WTC11 (cell line): Measurements from ENCODE around the gene HARS2. TPM values are rescaled to one million over a fixed set of nuclear protein-coding genes. Genes with fewer than 3 reads are reported as not detected.
"Not testable (repeated sequence)": the region's sequence is repeated elsewhere in the genome, so short reads cannot be mapped to it uniquely, and the experiment has no call there.

Experiments
- ATAC-seq: fragments of 200-7000 bp; cut with Tn5 transposase; 2 replicates; pipeline ENCODE4 v1.10.0; 2021; ENCODE audit warnings: mild to moderate bottlenecking, moderate library complexity
- CTCF ChIA-PET: fragments of 300-600 bp; sonication (Branson Sonifier 250); formaldehyde crosslinking; loops from one replicate; lab custom pipeline; 2021; ENCODE audit warnings: antibody characterized with exemption; lab: Charles Lee
- POLR2A ChIA-PET: fragments of 350-600 bp; sonication (Branson Sonifier 250); formaldehyde crosslinking; loops from one replicate; lab custom pipeline; 2021; ENCODE audit warnings: antibody characterized with exemption; lab: Charles Lee
- DNase-seq: peaks from one replicate; pipeline ENCODE4 v3.0.0; 2021; ENCODE audit warnings: low spot score
- H3K27ac Mint-ChIP-seq: 2 replicates; pipeline ENCODE4 v1.8.0; 2021; ENCODE audit warnings: mixed read lengths
- H3K27me3 Mint-ChIP-seq: 2 replicates; pipeline ENCODE4 v1.8.0; 2021; ENCODE audit warnings: low read depth, mild to moderate bottlenecking, moderate library complexity, mixed read lengths
- H3K36me3 Mint-ChIP-seq: 2 replicates; pipeline ENCODE4 v1.8.0; 2021; ENCODE audit warnings: mixed read lengths
- H3K4me1 Mint-ChIP-seq: 2 replicates; pipeline ENCODE4 v1.8.0; 2022; ENCODE audit warnings: mixed read lengths
- H3K4me3 Mint-ChIP-seq: 2 replicates; pipeline ENCODE4 v1.8.0; 2021; ENCODE audit warnings: mild to moderate bottlenecking, moderate library complexity, mixed read lengths
- H3K9me3 Mint-ChIP-seq: 2 replicates; pipeline ENCODE4 v1.8.0; 2021; ENCODE audit warnings: mixed read lengths
- FOXP1 ChIP-seq: sonication (generic); formaldehyde crosslinking; IDR thresholded peaks from 2 replicates; pipeline ENCODE4 v1.8.0; 2022; ENCODE audit warnings: missing genetic modification reagents, mild to moderate bottlenecking, moderate library complexity, borderline replicate concordance
- GABPB1 ChIP-seq: sonication (generic); formaldehyde crosslinking; IDR thresholded peaks from 2 replicates; pipeline ENCODE4 v1.8.1; 2023; ENCODE audit warnings: mild to moderate bottlenecking, missing genetic modification reagents
- NFYB ChIP-seq: sonication (generic); formaldehyde crosslinking; conservative IDR thresholded peaks from 2 replicates; pipeline ENCODE4 v1.8.0; 2022; ENCODE audit warnings: low read depth, missing genetic modification reagents
- SP1 ChIP-seq: sonication (generic); formaldehyde crosslinking; conservative IDR thresholded peaks from 2 replicates; pipeline ENCODE4 v1.8.1; 2022; ENCODE audit warnings: missing genetic modification reagents
- TCF7 ChIP-seq: sonication (generic); formaldehyde crosslinking; IDR thresholded peaks from 2 replicates; pipeline ENCODE4 v1.8.0; 2022; ENCODE audit warnings: mild to moderate bottlenecking, low read depth, missing genetic modification reagents, moderate library complexity
- TEAD4 ChIP-seq: sonication (generic); formaldehyde crosslinking; IDR thresholded peaks from 2 replicates; pipeline ENCODE4 v1.8.0; 2022; ENCODE audit warnings: mild to moderate bottlenecking, missing genetic modification reagents
- ZNF121 ChIP-seq: sonication (generic); formaldehyde crosslinking; IDR thresholded peaks from 2 replicates; pipeline ENCODE4 v1.8.0; 2023; ENCODE audit warnings: missing genetic modification reagents
- ZNF416 ChIP-seq: fragments of 250-450 bp; sonication (Bioruptor Pico); IDR thresholded peaks from 2 replicates; pipeline ENCODE4 v1.9.0; 2021; ENCODE audit warnings: mild to moderate bottlenecking, inconsistent platforms
- total RNA-seq: library from RNA; stranded (reverse); gene quantifications from 3 replicates; pipeline ENCODE4 v1.2.3, GENCODE V29; 2021
- TF ChIP-seq, protein P1 (sequence below): sonication (generic); formaldehyde crosslinking; IDR thresholded peaks from 2 replicates; pipeline ENCODE4 v1.8.1; 2022; ENCODE audit warnings: mild to moderate bottlenecking, moderate library complexity, missing genetic modification reagents
- TF ChIP-seq, protein P2 (sequence below): sonication (generic); formaldehyde crosslinking; IDR thresholded peaks from 2 replicates; pipeline ENCODE4 v1.8.1; 2023; ENCODE audit warnings: mild to moderate bottlenecking, missing genetic modification reagents
- TF ChIP-seq, protein P3 (sequence below): sonication (generic); formaldehyde crosslinking; IDR thresholded peaks from 2 replicates; pipeline ENCODE4 v1.8.1; 2023; ENCODE audit warnings: mild to moderate bottlenecking, missing genetic modification reagents, moderate library complexity
- TF ChIP-seq, protein P4 (sequence below): sonication (generic); formaldehyde crosslinking; IDR thresholded peaks from 2 replicates; pipeline ENCODE4 v1.8.0; 2023; ENCODE audit warnings: missing genetic modification reagents, mild to moderate bottlenecking, borderline replicate concordance
- TF ChIP-seq, protein P5 (sequence below): fragments of 250-450 bp; sonication (Bioruptor Pico); IDR thresholded peaks from 2 replicates; pipeline ENCODE4 v1.9.0; 2021; ENCODE audit warnings: mild to moderate bottlenecking
- TF ChIP-seq, protein P6 (sequence below): sonication (generic); formaldehyde crosslinking; IDR thresholded peaks from 2 replicates; pipeline ENCODE4 v1.8.1; 2023; ENCODE audit warnings: mild to moderate bottlenecking, missing genetic modification reagents
- TF ChIP-seq, protein P7 (sequence below): sonication (generic); formaldehyde crosslinking; IDR thresholded peaks from 2 replicates; pipeline ENCODE4 v1.8.1; 2022; ENCODE audit warnings: missing genetic modification reagents, borderline replicate concordance

Gene HARS2
- total RNA-seq, 1 experiment from 2014 or later: 28.9 TPM

DNA sequence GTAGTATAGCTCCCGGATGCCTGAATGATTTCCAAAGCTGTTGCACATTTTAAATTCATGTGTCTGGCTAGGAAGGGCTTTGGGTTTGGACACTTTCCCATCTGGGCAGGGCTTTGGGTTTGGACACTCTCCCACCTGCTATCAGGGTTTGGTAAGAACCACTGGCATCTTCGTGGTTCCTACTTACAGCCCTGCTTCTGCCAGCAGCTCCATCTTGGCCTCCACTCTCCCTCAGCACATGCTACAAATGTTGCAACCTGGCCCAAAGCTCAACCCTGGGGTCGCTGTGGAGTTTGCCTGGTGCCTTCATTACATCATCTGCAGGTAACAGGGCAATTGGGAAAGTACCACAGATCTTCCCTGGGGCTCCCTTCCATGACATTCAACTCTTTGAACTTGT lies 48.5 kb upstream of the HARS2 start:
- Mint-ChIP-seq H3K4me1 (peaks cover 20% of the 10 kb centered on the region), H3K36me3 (peaks cover 35% of the 10 kb centered on the region), H3K9me3 (peaks cover 6% of the 10 kb centered on the region), H3K27ac (no peak overlapping the region), H3K27me3 (0 out of 2 replicates have a peak, but pooled peaks cover 2% of the 10 kb centered on the region), H3K4me3 (no peak overlapping the region)
- ChIA-PET POLR2A (no interaction called here), CTCF (no interaction called here)
- DNase-seq (no peak), ATAC-seq (no peak)
- no peak for TF ChIP-seq SP1 (CRISPR knock-in tag)
- TF ChIP-seq GABPB1 (CRISPR knock-in tag): peak; percentile 58; the same call in 1 of the 2 replicates
- TF ChIP-seq, protein P1, sequence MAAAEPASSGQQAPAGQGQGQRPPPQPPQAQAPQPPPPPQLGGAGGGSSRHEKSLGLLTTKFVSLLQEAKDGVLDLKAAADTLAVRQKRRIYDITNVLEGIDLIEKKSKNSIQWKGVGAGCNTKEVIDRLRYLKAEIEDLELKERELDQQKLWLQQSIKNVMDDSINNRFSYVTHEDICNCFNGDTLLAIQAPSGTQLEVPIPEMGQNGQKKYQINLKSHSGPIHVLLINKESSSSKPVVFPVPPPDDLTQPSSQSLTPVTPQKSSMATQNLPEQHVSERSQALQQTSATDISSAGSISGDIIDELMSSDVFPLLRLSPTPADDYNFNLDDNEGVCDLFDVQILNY (CRISPR knock-in tag): no peak

DNA sequence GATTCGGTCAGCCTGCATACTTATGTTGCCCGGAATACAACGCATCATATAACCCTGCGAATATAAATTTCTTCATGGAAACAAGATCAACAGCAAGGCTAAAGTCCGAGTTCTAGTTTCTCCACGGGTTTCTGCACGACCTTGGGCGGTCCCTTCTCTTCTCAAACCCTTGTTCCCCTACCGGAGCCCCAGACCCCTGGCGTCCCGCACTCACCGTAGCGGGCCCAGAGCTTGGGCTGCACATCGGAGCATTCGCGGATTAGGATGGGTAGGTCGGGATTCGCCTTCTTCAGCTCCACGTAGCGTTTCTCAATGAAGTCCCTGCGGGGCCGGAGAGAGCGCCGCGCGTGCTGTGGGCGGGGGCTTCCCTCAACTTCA lies 44.2 kb upstream of the HARS2 start:
- ATAC-seq: peak; percentile 7
- H3K27ac Mint-ChIP-seq: peak overlapping the region; percentile 74
- peak overlapping the region; percentile 98 for H3K4me3 Mint-ChIP-seq
- no peaks in the 10 kb centered on the region for H3K27me3 Mint-ChIP-seq
- H3K36me3 Mint-ChIP-seq: peaks cover 47% of the 10 kb centered on the region
- DNase-seq: no peak
- H3K9me3 Mint-ChIP-seq: no peaks in the 10 kb centered on the region
- CTCF ChIA-PET: interaction anchor here (0.7 to 2.4 kb wide), 13 partner anchors 8 to 408 kb away, joined by 3 to 21 read pairs (median 6); partner anchors contain the start of genes EIF4EBP3, HBEGF, TMCO6 and ZMAT2
- H3K4me1 Mint-ChIP-seq: peaks cover 10% of the 10 kb centered on the region
- POLR2A ChIA-PET: interaction anchor here (0.7 to 2.2 kb wide), 11 partner anchors 8 to 99 kb away, joined by 3 to 29 read pairs (median 5); partner anchors contain the start of genes EIF4EBP3, HARS1, HARS2 and SRA1
- TF ChIP-seq ZNF416 (CRISPR knock-in tag) (no peak), TEAD4 (CRISPR knock-in tag) (no peak), TCF7 (0 out of 2 replicates have a peak, but pooled peaks have one; percentile 59), FOXP1 (no peak), NFYB (CRISPR knock-in tag) (no peak)
- TF ChIP-seq, protein P2, sequence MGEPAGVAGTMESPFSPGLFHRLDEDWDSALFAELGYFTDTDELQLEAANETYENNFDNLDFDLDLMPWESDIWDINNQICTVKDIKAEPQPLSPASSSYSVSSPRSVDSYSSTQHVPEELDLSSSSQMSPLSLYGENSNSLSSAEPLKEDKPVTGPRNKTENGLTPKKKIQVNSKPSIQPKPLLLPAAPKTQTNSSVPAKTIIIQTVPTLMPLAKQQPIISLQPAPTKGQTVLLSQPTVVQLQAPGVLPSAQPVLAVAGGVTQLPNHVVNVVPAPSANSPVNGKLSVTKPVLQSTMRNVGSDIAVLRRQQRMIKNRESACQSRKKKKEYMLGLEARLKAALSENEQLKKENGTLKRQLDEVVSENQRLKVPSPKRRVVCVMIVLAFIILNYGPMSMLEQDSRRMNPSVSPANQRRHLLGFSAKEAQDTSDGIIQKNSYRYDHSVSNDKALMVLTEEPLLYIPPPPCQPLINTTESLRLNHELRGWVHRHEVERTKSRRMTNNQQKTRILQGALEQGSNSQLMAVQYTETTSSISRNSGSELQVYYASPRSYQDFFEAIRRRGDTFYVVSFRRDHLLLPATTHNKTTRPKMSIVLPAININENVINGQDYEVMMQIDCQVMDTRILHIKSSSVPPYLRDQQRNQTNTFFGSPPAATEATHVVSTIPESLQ (CRISPR knock-in tag): no peak
- TF ChIP-seq, protein P3, sequence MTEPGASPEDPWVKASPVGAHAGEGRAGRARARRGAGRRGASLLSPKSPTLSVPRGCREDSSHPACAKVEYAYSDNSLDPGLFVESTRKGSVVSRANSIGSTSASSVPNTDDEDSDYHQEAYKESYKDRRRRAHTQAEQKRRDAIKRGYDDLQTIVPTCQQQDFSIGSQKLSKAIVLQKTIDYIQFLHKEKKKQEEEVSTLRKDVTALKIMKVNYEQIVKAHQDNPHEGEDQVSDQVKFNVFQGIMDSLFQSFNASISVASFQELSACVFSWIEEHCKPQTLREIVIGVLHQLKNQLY: no peak
- TF ChIP-seq, protein P4, sequence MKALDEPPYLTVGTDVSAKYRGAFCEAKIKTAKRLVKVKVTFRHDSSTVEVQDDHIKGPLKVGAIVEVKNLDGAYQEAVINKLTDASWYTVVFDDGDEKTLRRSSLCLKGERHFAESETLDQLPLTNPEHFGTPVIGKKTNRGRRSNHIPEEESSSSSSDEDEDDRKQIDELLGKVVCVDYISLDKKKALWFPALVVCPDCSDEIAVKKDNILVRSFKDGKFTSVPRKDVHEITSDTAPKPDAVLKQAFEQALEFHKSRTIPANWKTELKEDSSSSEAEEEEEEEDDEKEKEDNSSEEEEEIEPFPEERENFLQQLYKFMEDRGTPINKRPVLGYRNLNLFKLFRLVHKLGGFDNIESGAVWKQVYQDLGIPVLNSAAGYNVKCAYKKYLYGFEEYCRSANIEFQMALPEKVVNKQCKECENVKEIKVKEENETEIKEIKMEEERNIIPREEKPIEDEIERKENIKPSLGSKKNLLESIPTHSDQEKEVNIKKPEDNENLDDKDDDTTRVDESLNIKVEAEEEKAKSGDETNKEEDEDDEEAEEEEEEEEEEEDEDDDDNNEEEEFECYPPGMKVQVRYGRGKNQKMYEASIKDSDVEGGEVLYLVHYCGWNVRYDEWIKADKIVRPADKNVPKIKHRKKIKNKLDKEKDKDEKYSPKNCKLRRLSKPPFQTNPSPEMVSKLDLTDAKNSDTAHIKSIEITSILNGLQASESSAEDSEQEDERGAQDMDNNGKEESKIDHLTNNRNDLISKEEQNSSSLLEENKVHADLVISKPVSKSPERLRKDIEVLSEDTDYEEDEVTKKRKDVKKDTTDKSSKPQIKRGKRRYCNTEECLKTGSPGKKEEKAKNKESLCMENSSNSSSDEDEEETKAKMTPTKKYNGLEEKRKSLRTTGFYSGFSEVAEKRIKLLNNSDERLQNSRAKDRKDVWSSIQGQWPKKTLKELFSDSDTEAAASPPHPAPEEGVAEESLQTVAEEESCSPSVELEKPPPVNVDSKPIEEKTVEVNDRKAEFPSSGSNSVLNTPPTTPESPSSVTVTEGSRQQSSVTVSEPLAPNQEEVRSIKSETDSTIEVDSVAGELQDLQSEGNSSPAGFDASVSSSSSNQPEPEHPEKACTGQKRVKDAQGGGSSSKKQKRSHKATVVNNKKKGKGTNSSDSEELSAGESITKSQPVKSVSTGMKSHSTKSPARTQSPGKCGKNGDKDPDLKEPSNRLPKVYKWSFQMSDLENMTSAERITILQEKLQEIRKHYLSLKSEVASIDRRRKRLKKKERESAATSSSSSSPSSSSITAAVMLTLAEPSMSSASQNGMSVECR: 0 out of 2 replicates have a peak, but pooled peaks have one; percentile 14
- TF ChIP-seq, protein P5, sequence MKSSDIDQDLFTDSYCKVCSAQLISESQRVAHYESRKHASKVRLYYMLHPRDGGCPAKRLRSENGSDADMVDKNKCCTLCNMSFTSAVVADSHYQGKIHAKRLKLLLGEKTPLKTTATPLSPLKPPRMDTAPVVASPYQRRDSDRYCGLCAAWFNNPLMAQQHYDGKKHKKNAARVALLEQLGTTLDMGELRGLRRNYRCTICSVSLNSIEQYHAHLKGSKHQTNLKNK (CRISPR knock-in tag): no peak

DNA sequence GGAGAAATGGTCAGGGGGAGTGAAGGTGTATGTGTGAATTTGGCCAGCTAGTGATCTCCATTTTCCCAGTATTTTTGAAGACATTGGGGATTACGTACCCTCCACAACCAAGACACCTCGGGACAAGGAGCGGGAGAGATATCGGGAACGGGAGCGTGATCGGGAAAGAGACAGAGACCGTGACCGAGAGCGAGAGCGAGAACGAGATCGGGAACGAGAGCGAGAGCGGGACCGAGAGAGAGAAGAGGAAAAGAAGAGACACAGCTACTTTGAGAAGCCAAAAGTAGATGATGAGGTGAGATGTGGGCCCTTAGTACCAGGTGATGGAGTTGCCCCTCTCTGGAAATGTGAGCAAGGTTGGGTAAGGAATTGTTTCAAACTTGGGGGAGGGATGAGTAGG lies 32.4 kb upstream of the HARS2 start:
- CTCF ChIA-PET: no interaction called here
- POLR2A ChIA-PET: no interaction called here
- H3K4me1 Mint-ChIP-seq: no peaks in the 10 kb centered on the region
- TF ChIP-seq, protein P6, sequence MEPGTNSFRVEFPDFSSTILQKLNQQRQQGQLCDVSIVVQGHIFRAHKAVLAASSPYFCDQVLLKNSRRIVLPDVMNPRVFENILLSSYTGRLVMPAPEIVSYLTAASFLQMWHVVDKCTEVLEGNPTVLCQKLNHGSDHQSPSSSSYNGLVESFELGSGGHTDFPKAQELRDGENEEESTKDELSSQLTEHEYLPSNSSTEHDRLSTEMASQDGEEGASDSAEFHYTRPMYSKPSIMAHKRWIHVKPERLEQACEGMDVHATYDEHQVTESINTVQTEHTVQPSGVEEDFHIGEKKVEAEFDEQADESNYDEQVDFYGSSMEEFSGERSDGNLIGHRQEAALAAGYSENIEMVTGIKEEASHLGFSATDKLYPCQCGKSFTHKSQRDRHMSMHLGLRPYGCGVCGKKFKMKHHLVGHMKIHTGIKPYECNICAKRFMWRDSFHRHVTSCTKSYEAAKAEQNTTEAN (CRISPR knock-in tag): no peak
- no peak for TF ChIP-seq ZNF121 (CRISPR knock-in tag)
- TF ChIP-seq, protein P7, sequence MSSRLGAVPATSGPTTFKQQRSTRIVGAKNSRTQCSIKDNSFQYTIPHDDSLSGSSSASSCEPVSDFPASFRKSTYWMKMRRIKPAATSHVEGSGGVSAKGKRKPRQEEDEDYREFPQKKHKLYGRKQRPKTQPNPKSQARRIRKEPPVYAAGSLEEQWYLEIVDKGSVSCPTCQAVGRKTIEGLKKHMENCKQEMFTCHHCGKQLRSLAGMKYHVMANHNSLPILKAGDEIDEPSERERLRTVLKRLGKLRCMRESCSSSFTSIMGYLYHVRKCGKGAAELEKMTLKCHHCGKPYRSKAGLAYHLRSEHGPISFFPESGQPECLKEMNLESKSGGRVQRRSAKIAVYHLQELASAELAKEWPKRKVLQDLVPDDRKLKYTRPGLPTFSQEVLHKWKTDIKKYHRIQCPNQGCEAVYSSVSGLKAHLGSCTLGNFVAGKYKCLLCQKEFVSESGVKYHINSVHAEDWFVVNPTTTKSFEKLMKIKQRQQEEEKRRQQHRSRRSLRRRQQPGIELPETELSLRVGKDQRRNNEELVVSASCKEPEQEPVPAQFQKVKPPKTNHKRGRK (CRISPR knock-in tag): no peak
- TF ChIP-seq TEAD4 (CRISPR knock-in tag): no peak
- TF ChIP-seq, all 79 proteins: peak for 0
- no peak overlapping the region for H3K27ac Mint-ChIP-seq
- DNase-seq: no peak
- H3K9me3 Mint-ChIP-seq: no peaks in the 10 kb centered on the region
- ATAC-seq: no peak
- no peaks in the 10 kb centered on the region for H3K27me3 Mint-ChIP-seq
- no peak overlapping the region for H3K4me3 Mint-ChIP-seq
- H3K36me3 Mint-ChIP-seq: peaks cover 72% of the 10 kb centered on the region

DNA sequence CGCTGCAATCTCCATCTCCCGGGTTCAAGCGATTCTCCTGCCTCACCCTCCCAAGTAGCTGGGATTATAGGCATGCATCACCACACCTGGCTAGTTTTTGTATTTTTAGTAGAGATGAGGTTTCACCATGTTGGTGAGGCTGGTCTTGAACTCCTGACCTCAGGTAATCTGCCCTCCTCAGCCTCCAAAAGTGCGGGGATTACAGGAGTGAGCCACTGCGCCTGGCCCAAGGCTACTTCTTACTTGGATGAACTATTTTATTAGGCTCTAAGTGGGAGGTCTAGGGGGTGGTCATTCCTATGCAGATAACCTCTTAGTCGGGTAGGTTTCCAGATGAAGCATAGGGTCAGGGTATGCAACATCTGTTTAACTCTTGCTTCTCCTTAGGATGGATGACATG lies 30.9 kb upstream of the HARS2 start:
- DNase-seq, ATAC-seq, H3K27ac Mint-ChIP-seq, CTCF ChIA-PET, H3K4me3 Mint-ChIP-seq, H3K4me1 Mint-ChIP-seq, H3K9me3 Mint-ChIP-seq, POLR2A ChIA-PET, H3K27me3 Mint-ChIP-seq: not testable (repeated sequence)
- peaks cover 59% of the 10 kb centered on the region for H3K36me3 Mint-ChIP-seq
